HepG2 (cell line): ENCODE results near the gene TC2N. TPM values are rescaled to one million over a fixed set of nuclear protein-coding genes. Genes with fewer than 3 reads are reported as not detected.

ENCODE experiments used
- ATAC-seq: fragments of 200-7000 bp; cut with Tn5 transposase; 3 replicates; pipeline ENCODE4 v1.9.1; 2020; ENCODE audit warnings: mild to moderate bottlenecking, moderate library complexity
- BruUV-seq: library from RNA; stranded (reverse); fragments of 400-500 nt; replicated peaks from 2 replicates; lab custom pipeline; 2021; lab: Mats Ljungman, UMichigan
- CTCF ChIA-PET: fragments of 300-600 bp; formaldehyde crosslinking; extraction: SDS; loops from one replicate; lab custom pipeline; 2021; ENCODE audit warnings: low total read pairs, inconsistent platforms, low intra/inter-chr PET ratio; lab: Yijun Ruan, JAX
- POLR2A ChIA-PET: fragments of 350-600 bp; sonication (Branson Sonifier 250); formaldehyde crosslinking; loops from one replicate; lab custom pipeline; 2020; ENCODE audit warnings: antibody characterized with exemption, inconsistent platforms; lab: Yijun Ruan, JAX
- DNase-seq: peaks from one replicate; pipeline ENCODE4 v3.0.0-alpha.2; 2015; ENCODE audit warnings: low spot score
- FAIRE-seq: peaks from 3 replicates; lab custom pipeline; 2011; peaks lifted over from hg19 to GRCh38; lab: Jason Lieb, UNC
- H2AFZ ChIP-seq: one replicate; pipeline ENCODE4 v1.6.1; 2011; ENCODE audit warnings: low read length, inconsistent platforms
- H3K27ac ChIP-seq: fragments of 300-600 bp; 3 replicates; pipeline ENCODE4 v1.8.0; 2011; ENCODE audit warnings: mixed run types, mild to moderate bottlenecking, mixed read lengths, low read length, inconsistent platforms; ENCODE audit not compliant: insufficient read depth; ENCODE audit errors: extremely low read length
- H3K27me3 ChIP-seq, 2 experiments: fragments of 200-600 bp in 1 of 2; 2 replicates in 1 of 2; 3 replicates in 1 of 2; pipeline versions ENCODE4 v1.6.0 to v1.8.0; 2011; ENCODE audit warnings: low read length in 2 of 2, mild to moderate bottlenecking in 2 of 2, moderate library complexity in 2 of 2, inconsistent platforms in 1 of 2; ENCODE audit not compliant: insufficient read depth in 2 of 2, control insufficient read depth in 1 of 2
- H3K36me3 ChIP-seq, 2 experiments: fragments of 200-600 bp in 1 of 2; replicated peaks in 1 of 2; 2 replicates in 1 of 2; 3 replicates in 1 of 2; pipeline versions ENCODE4 v1.5.1 to v1.8.0; 2011; ENCODE audit warnings: low read length in 2 of 2, inconsistent platforms in 1 of 2; ENCODE audit not compliant: insufficient read depth in 2 of 2, control insufficient read depth in 1 of 2
- H3K4me1 ChIP-seq: 2 replicates; pipeline ENCODE4 v1.5.1; 2012; ENCODE audit warnings: low read length, inconsistent platforms; ENCODE audit not compliant: insufficient read depth
- H3K4me2 ChIP-seq: 2 replicates; pipeline ENCODE4 v1.6.0; 2011; ENCODE audit warnings: low read depth, low read length, inconsistent platforms
- H3K4me3 ChIP-seq, 3 experiments: fragments of 200-600 bp in 1 of 3; sonication (generic), shearing (Covaris generic) in 1 of 3; replicated peaks in 1 of 3; 2 replicates each; pipeline ENCODE4 v1.5.1; 2011 to 2016; ENCODE audit warnings: low read length in 3 of 3, inconsistent platforms in 2 of 3, low read depth in 2 of 3, mild to moderate bottlenecking in 2 of 3, control low read depth in 1 of 3, mixed read lengths in 1 of 3; ENCODE audit not compliant: insufficient read depth in 1 of 3
- H3K79me2 ChIP-seq: one replicate; pipeline ENCODE4 v1.6.1; 2011; ENCODE audit warnings: low read length, inconsistent platforms; ENCODE audit not compliant: insufficient read depth
- H3K9ac ChIP-seq: 2 replicates; pipeline ENCODE4 v1.6.0; 2011; ENCODE audit warnings: mild to moderate bottlenecking, low read depth, low read length, inconsistent platforms; ENCODE audit not compliant: insufficient read depth
- H3K9me3 ChIP-seq: 2 replicates; pipeline ENCODE4 v1.5.1; 2012; ENCODE audit warnings: mild to moderate bottlenecking, low read length
- H4K20me1 ChIP-seq: 2 replicates; pipeline ENCODE4 v1.6.0; 2011; ENCODE audit warnings: inconsistent platforms, mild to moderate bottlenecking, low read length, moderate library complexity; ENCODE audit not compliant: insufficient read depth
- CTCF ChIP-seq: sonication (generic); formaldehyde crosslinking; IDR thresholded peaks from 2 replicates; pipeline ENCODE4 v1.5.0; 2020; ENCODE audit warnings: mild to moderate bottlenecking, missing genetic modification reagents, moderate library complexity
- GLMP ChIP-seq: sonication (generic); formaldehyde crosslinking; IDR thresholded peaks from 2 replicates; pipeline ENCODE4 v1.9.0; 2021; ENCODE audit warnings: missing genetic modification reagents, mild to moderate bottlenecking, borderline replicate concordance
- KMT2B ChIP-seq: IDR thresholded peaks from 2 replicates; pipeline ENCODE4 v1.6.1; 2016; ENCODE audit warnings: missing genetic modification reagents, missing compliant biosample characterization
- NKX3-1 ChIP-seq: sonication (generic); formaldehyde crosslinking; IDR thresholded peaks from 2 replicates; pipeline ENCODE4 v1.5.0; 2020; ENCODE audit warnings: missing genetic modification reagents
- PAF1 ChIP-seq: IDR thresholded peaks from 2 replicates; pipeline ENCODE4 v1.6.1; 2016; ENCODE audit warnings: missing genetic modification reagents, missing compliant biosample characterization
- PHF8 ChIP-seq: sonication (generic); formaldehyde crosslinking; IDR thresholded peaks from 2 replicates; pipeline ENCODE4 v1.5.0; 2020; ENCODE audit warnings: missing genetic modification reagents
- SAFB2 ChIP-seq: sonication (generic); formaldehyde crosslinking; IDR thresholded peaks from 2 replicates; pipeline ENCODE4 v1.5.1; 2020; ENCODE audit warnings: missing genetic modification reagents, low read depth, mild to moderate bottlenecking, borderline replicate concordance
- SUZ12 ChIP-seq: fragments of 150-350 bp; IDR thresholded peaks from 2 replicates; pipeline ENCODE4 v1.6.1; 2014; ENCODE audit warnings: low read depth, low read length
- TCF7 ChIP-seq: sonication (generic); IDR thresholded peaks from 2 replicates; pipeline ENCODE4 v1.6.1; 2016; ENCODE audit warnings: antibody characterized with exemption, low read depth
- TEF ChIP-seq: sonication (generic); formaldehyde crosslinking; IDR thresholded peaks from 2 replicates; pipeline ENCODE4 v1.5.0; 2020; ENCODE audit warnings: missing genetic modification reagents
- ZIK1 ChIP-seq: sonication (generic); formaldehyde crosslinking; IDR thresholded peaks from 2 replicates; pipeline ENCODE4 v1.5.0; 2020; ENCODE audit warnings: mild to moderate bottlenecking, low read depth, missing genetic modification reagents, borderline replicate concordance
- ZKSCAN1 ChIP-seq: fragments of 150-350 bp; IDR thresholded peaks from 2 replicates; pipeline ENCODE4 v1.6.1; 2014; ENCODE audit warnings: low read length
- ZNF18 ChIP-seq: sonication (generic); formaldehyde crosslinking; IDR thresholded peaks from 2 replicates; pipeline ENCODE4 v1.8.0; 2022; ENCODE audit warnings: mild to moderate bottlenecking, missing genetic modification reagents; ENCODE audit not compliant: insufficient replicate concordance
- ZNF782 ChIP-seq: sonication (generic); formaldehyde crosslinking; IDR thresholded peaks from 2 replicates; pipeline ENCODE4 v1.4.0; 2020; ENCODE audit warnings: missing genetic modification reagents, mild to moderate bottlenecking, borderline replicate concordance
- ZNF800 ChIP-seq: sonication (generic); formaldehyde crosslinking; IDR thresholded peaks from 2 replicates; pipeline ENCODE4 v1.4.0; 2020; ENCODE audit warnings: missing genetic modification reagents
- WGBS: methylation state at CpG from one replicate; pipeline ENCODE4 v1.1.6; 2017; ENCODE audit warnings: low lambda C conversion rate; 5-methylcytosine and 5-hydroxymethylcytosine counted together
- in situ Hi-C: cut with HindIII; loops from 2 replicates; pipeline ENCODE4 v1.10.0; 2017; ENCODE audit warnings: low pct_unique_long_range_greater_than_20kb; ENCODE audit not compliant: extremely low pct_ligation_motif_present
- intact Hi-C: fragments of 100-400 bp; cut with micrococcal nuclease; formaldehyde crosslinking; loops from one replicate; pipeline ENCODE4 v1.10.0; 2022; ENCODE audit not compliant: unreplicated experiment
- polyA plus RNA-seq, 8 experiments: library from polyadenylated mRNA; depleted of rRNA in 3 of 8; stranded (reverse) in 7 of 8; unstranded in 1 of 8; fragments of >200 nt; fragmentation: Illumina TruSeq in 4 of 8; extraction: Trizol in 4 of 8; gene quantifications; 2 replicates each; pipeline versions ENCODE4 v1.2.1 to v1.2.3, GENCODE V29; 2011 to 2016; ENCODE audit warnings: low read depth in 4 of 8, missing spikeins in 1 of 8, mixed read lengths in 1 of 8; ENCODE audit not compliant: insufficient read depth in 1 of 8
- total RNA-seq, 5 experiments: library from RNA; depleted of rRNA; stranded (reverse); fragments of >200 nt; fragmentation: Illumina TruSeq; extraction: Trizol; gene quantifications; 2 replicates each; pipeline ENCODE4 v1.2.3, GENCODE V29; 2016; ENCODE audit warnings: low read depth in 1 of 5

TC2N gene
- total and polyA plus RNA-seq, 2 of the 13 experiments (the other 11 are each of a cell fraction or from before 2014, with no cell fraction given), result 0.03 TPM; not detected in 1

GRCh38 chr14:91903070-91903469 is 35.7 kb upstream of the TC2N start (continued):
- TF ChIP-seq CTCF (CRISPR knock-in tag) (no peak), PAF1 (CRISPR knock-in tag) (no peak), ZNF800 (no peak), KMT2B (CRISPR knock-in tag) (no peak), PHF8 (CRISPR knock-in tag) (no peak), NKX3-1 (CRISPR knock-in tag) (no peak), SUZ12 (no peak)
- TF ChIP-seq, all 625 proteins: peak for 0

GRCh38 chr14:91902336-91902735 is 35.0 kb upstream of the TC2N start:
- 70% methylated on average over 3 of the region's 3 CpGs for WGBS
- Histone ChIP-seq H2AFZ (no peak overlapping the region), H3K4me1 (peaks cover 42% of the 10 kb centered on the region), H3K9me3 (no peaks in the 10 kb centered on the region), H3K9ac (no peak overlapping the region), H3K4me2 (no peak overlapping the region), H3K4me3 (no peak overlapping the region), H3K27me3 (no peaks in the 10 kb centered on the region; a peak in 1 of 5 replicates), H3K36me3 (no peaks in the 10 kb centered on the region), H3K79me2 (no peaks in the 10 kb centered on the region), H4K20me1 (no peaks in the 10 kb centered on the region), H3K27ac (no peak overlapping the region)
- FAIRE-seq, result no peak
- ChIA-PET POLR2A (no interaction called here), CTCF (no interaction called here)
- in situ Hi-C loops, result loop anchor here (25.0 kb wide), 1 partner anchor 240 kb away; no protein-coding TSS in a partner anchor
- no peak for ATAC-seq
- DNase-seq, result no peak
- intact Hi-C loops, result no loop called here
- TF ChIP-seq ZNF18 (CRISPR knock-in tag) (no peak), TEF (CRISPR knock-in tag) (no peak), SAFB2 (CRISPR knock-in tag) (no peak), ZNF782 (no peak), GLMP (CRISPR knock-in tag) (no peak), ZKSCAN1 (no peak), ZIK1 (no peak), TCF7 (no peak)
- no TSS peak for BruUV-seq
